ENCODE measurements around the gene SULT1C3.

The SULT1C3 gene

DNA sequence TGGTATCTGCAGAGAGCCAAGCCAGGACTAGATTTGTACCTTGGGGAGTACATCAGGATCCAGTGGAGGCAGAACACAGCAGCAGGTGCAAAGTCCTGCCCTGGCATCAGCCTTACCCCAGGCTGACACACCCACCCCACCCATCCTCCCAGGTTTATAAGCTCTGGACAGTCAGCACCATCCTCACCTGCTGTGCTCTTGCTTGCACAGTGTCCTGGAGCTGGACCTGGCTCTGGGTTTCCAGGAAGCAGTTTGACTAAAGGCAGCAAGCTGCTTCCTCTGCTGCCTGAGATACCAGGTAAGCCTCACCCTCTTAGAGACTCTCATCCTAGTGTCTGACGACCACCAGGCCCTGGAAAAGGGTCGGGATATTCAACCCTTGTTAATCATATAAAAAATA, at the start of gene SULT1C3:
Gene SULT1C3, plus strand, starts transcription at position 183 of the 400 bp plus-strand sequence. CDS start 7,227 bp downstream, outside the sequence.
- in situ Hi-C loops (cut with MboI; ENCODE audit: low sequenced_read_pairs) = no loop called here

DNA sequence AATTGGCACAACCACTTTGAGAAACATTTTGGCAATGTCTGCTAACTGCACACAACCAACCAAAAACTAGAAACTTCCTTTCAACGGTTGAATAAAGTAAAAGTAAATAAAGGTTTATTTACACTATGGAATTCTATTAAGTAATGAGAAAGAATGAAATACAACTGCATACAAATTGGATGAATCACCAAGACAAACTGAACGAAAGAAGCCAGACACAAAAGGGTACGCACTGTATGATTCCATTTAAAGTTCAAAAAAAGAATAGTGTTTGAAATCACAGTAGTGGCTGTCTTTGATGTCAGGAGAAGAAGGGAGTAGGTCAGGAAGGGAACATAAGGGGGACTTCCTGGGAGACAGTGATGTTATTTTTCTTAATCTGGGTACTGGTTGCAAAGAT, 46.5 kb upstream of the SULT1C3 start:
- in situ Hi-C loops (cut with MboI; ENCODE audit: low sequenced_read_pairs) = no loop called here

DNA sequence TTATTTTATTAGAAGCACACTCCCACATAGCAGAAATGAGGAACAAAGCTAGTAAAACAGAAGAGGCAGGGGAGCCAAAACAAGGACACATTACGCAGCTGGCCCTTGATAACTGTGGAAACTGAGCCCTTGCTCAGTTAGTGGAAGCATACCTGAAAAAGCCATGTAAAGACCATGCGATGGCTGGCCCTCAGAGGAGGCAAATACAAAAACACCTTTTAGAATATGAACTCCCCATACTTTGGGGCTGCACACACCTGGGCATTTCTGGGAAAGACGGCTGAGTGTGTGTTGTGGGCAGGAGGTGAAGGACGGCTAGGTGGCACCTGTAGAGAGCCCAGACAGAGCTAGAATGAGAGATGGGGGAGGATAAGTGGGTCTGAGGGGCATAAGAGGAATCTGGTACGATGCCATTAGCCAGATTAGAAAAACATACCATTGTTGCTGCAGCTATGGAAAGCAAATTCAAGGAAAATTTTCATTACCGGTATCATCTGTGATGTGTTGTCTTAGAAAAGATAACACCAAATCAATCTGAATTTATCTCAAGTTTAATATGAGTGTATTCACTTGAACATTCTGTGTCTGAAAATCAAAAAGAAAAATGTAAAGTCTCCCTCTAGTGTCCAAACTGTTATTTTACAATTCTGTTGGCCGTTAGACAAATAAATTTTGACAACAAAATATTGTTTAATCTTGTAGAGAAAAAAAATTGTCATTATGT, 45.2 kb upstream of the SULT1C3 start:
- in situ Hi-C loops (cut with MboI; ENCODE audit: low sequenced_read_pairs) = no loop called here

DNA sequence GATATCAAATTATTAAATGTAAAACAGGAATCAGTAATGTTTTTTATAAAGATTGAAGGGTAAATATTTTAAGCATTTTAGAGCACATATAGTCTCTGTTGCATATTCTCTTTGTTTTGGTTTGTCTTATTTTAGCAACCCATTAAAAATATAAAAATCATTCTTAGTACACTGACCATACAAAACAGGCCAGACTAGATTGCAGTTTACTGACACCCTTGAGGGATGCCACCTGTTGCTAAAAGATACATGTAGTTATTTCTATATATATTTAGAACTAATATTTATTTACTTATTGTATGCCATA, 44.7 kb upstream of the SULT1C3 start:
- in situ Hi-C loops (cut with MboI; ENCODE audit: low sequenced_read_pairs) = no loop called here

DNA sequence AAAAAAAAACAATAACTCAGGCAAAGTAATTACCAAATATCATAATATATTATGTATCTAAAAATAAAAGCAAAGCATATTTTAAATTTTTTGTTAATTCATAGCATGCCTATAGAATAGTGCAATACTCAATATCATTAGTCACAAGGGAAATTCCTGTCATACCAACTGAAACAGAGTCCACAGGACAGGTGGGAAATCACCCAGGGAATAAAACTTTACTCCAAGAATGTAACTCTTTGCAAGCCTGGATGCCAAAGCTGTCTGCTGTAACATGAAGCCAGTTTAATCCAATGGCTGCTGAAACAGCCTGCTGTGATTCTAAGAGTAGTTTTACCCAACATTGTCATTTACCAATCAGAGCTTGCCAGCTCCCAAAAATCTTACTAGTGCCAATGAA, 40.0 kb upstream of the SULT1C3 start:
- in situ Hi-C loops (cut with MboI; ENCODE audit: low sequenced_read_pairs) = no loop called here

DNA sequence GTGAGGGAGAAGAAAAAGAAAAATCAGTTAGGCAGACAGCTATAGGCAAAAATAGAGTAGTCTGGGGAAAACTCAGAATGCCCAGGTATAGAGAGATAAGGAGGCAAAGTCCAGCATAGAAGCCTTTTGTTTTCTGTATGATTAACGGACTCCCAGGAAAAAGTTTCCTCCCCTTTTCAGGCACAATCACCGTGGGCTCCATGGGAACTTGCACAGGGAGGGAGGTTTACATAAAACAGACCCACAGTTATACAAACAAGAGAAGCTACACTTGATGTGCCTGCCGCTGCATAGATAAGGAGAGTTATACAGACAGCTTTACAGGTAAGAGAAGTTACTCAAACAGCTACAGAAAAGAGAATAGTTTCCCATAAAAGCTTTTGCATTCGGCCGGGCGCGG, 39.2 kb upstream of the SULT1C3 start:
- in situ Hi-C loops (cut with MboI; ENCODE audit: low sequenced_read_pairs) = no loop called here

DNA sequence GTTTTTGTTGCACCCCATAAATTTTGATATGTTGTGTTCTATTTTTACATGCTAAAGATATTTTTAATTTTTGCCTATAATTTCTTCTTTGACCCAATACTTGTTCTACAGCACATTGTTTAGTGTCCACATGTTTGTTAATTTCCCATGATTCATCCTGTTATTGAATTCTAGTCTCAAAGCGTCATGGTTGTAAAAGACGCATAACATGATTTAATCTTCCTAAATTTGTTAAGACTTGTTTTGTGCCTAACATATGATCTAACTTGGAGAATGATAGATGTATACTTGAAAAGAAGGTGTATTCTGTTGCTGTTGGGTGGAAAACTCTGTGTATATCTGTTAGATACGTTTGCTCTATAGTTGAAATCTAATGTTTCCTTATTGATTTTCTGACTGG, 27.1 kb upstream of the SULT1C3 start:
- in situ Hi-C loops (cut with MboI; ENCODE audit: low sequenced_read_pairs) = no loop called here

DNA sequence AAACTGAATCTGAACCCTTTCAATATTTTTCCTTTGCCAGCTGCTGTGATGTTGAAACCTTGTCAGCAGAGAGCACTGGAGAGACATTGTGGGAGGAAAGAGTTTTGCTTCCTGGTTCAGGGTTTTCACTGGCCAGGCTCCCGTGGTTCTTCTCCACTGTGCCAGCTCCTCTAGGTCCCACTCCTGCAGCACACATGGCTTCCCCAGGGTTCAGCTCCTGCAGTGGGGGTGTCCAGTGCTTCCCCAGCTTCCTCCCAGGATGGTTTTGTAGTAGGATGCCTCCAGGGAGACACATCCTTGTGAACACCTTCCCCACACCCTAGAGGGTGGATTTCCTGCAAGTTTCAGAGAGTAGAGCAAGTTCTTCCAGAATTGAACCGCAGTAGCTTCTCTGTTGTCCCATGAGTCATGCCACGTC, 24.0 kb upstream of the SULT1C3 start:
- in situ Hi-C loops (cut with MboI; ENCODE audit: low sequenced_read_pairs) = no loop called here

DNA sequence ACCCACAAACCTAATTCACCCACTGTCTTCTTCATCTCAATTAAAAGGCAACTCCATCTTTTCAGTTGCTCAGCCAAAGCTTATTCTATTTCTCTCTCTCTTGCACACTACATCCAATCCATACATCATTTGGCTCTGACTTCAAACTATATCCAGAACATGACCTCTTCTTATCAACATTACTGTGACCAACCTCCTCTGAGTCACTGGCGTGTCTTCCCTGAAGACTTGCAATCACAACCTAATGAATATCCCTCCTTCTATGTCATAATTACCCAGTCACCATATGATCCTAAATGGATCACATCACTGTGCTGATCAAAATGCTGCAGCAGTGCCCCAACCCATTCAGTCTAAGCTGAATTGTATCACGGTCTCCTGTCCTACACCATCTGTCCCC, 22.6 kb upstream of the SULT1C3 start:
- in situ Hi-C loops (cut with MboI; ENCODE audit: low sequenced_read_pairs) = no loop called here

DNA sequence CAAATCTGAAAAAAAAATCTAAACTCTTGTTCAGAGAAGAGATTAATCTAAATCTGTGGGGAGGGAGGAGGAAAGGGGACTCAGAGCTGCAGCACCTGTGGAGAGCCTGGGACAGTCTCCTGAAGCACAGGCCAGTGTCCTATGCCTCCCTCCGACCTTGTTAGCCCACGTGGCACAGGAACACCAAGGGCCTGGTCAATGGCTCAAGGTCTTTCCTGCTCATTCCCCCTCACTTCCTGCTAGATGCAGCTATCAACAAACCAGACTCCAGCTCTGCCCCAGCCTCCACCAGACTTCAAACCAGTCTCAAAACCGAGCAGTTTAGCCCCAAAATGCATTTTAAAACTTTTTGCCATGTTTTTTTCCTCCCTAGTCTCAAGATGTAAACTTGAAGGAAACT, 20.1 kb upstream of the SULT1C3 start:
- in situ Hi-C loops (cut with MboI; ENCODE audit: low sequenced_read_pairs) = no loop called here

DNA sequence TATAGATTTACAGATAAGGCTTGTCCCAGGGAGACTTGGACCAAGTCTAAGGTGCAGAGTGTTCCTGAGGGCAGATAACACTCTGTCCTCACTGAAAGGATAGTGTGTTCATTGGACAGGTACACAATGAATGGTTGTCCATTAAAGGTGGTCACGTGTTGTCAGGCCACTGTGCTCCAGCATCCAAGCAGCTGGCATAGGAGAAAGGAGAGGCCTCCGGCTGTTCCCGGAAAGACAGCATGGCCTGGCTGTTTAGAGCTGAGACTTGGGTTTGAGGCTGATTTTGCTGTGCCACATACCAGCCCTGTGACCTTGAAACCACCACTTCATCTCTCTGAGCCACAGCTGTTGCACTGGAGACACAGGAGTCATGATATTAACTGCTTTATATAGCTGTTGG, 19.6 kb upstream of the SULT1C3 start:
- in situ Hi-C loops (cut with MboI; ENCODE audit: low sequenced_read_pairs) = no loop called here

DNA sequence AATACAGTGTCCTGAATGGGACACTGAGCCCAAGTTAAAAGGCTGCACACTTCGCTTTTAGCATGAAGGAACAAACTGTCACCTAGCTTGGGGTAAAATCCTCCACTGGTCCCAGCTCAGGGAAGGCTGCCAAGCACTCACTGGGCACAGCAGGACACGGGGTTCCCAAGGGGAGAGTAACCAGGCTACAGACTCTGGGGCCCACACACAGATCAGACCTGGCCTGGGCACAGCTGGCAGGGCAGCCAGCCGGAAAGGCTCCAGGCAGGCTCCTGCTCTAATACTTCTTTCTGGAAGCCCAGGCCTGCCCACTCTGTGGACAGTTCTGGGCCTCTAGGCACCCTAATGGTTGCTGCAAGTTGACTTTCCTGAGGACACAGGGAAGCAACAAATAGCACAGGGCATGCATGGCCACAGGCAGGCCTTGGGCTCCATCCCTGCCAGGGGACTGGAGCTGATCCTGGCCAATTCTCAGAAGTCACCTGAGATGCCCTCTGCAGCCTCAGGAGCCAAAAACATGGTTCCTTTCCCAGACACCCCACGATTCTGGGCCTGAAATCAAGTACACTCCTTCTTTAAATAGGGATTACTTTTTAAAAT, 18.7 kb upstream of the SULT1C3 start:
- in situ Hi-C loops (cut with MboI; ENCODE audit: low sequenced_read_pairs) = no loop called here

DNA sequence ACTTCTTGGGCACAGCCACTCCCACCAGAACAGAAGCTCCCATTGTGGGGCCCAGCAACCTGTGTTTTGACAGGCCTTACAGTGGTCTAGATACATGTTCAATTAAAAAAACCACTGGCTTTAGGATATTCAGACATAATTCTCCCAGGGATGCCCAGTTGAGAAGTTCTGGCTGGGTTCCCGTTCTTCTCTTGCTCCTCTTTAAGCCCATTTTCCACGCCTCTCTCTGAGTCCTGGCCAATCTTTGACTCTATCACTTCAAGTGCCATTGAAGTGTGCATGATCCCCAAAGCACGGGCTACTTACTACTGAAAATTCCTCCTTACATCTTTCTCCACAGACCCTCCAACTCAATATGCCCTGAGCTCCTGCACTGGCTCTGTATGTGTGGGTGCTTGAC, 17.5 kb upstream of the SULT1C3 start:
- in situ Hi-C loops (cut with MboI; ENCODE audit: low sequenced_read_pairs) = no loop called here

DNA sequence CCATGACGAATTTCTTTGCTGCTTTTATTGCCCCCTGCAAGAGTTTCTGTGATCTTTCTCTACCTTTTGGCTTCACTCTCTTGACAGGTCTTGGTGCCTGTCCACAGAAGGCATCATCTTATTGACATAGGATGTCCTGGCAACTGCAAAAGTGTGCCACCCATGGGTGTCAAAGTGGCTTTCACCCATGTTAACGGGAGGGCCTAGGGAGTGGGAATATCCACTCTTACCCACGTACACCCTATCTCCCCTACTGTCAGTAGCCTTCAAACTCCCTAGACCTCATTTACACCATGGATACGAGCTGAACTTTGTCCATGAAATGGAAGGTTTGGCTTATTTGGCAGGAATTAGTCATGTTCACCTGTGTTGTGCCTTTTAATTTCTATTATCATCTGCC, 16.2 kb upstream of the SULT1C3 start:
- in situ Hi-C loops (cut with MboI; ENCODE audit: low sequenced_read_pairs) = no loop called here

DNA sequence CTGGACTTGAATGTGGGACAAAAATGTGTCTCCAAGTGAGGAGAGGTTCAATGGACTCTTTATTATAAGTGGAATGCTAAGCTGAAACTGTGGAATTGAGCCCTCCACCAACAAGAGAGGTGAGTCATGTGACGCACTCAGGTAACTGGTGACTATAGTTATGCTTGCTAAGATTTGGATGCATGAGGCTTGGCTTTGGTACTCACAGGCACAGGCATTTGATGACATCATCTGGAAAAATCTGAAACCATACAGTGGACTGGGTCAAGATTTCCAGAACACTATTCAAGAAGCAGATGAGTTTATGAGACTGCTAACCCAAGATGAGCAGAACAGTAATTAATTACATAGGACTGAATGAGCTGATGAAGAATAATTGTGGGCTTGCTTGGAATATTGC, 15.7 kb upstream of the SULT1C3 start:
- in situ Hi-C loops (cut with MboI; ENCODE audit: low sequenced_read_pairs) = no loop called here

DNA sequence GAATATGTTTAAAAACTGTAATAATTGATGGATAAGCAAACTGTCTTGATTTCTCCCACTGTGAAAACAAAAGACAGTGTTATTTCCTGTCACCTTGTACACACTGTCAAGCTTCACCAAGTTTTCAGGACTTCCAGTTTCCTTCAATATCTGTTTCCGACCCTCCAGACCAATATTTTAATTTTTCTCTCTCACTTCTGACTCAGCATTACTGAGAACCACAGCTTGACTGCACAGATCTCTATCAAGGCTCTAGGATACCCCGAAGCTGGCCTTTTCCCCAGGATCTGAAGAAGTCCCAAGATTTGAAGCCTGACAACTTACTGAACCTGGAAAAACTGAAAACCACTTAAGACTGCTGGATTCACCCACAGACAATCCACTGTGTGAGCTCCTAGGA, 13.2 kb upstream of the SULT1C3 start:
- in situ Hi-C loops (cut with MboI; ENCODE audit: low sequenced_read_pairs) = no loop called here

DNA sequence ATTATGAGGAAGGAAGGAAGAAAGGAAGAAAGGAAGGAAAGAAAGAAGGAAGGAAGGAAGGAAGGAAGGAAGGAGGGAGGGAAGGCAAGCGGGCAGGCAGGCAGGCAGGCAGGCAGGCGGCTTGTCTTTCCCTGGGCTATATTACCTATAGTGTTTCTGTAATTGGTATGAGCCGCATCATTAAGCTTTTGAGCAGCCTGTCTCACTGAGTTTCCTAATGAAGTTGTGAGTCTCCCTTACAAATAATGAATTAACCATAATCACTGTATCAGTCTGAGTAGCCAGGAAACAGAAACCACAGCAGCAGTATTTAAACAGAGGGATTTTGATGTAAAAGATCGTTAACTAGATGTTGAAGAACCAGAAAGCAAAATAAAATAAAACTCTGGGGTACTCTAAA, 11.8 kb upstream of the SULT1C3 start:
- in situ Hi-C loops (cut with MboI; ENCODE audit: low sequenced_read_pairs) = no loop called here

DNA sequence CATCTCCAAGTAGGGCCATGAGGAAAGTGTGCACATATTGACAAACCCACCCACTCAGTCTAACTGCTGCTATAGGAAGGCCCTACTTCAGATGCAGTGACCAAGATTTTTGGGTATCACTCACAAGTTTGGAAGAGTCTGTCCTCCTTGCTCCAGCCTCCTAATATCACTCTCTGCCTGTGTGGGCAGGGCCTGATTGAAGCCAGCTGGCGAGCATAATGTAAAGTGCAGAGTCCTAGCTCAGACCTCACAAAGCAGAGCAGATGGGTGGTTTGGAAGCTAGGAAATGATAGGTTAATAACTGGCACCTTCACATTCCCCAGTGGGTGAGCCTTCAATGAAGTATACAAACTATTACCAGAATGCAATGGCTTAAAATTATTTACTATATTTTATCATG, 11.2 kb upstream of the SULT1C3 start:
- in situ Hi-C loops (cut with MboI; ENCODE audit: low sequenced_read_pairs) = no loop called here

DNA sequence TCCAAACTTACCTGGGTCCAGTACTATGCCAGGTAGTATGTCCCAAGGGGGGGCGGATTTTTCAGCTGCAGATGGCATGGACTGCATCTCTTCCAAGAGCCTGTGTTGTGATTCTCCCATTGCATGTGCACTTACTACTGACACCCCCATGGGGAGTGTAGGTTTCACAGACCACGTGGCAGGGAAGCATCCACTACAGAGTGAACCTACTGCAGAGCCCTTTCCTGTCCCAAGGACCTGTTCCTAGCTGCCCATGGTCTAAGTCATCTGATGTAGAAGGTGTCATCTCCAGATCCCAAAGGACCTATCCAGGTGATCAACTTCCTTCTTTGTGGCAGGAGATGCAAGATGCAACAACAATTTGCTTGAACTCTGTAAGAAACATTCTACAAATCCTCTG, 9.9 kb upstream of the SULT1C3 start:
- in situ Hi-C loops (cut with MboI; ENCODE audit: low sequenced_read_pairs) = no loop called here

DNA sequence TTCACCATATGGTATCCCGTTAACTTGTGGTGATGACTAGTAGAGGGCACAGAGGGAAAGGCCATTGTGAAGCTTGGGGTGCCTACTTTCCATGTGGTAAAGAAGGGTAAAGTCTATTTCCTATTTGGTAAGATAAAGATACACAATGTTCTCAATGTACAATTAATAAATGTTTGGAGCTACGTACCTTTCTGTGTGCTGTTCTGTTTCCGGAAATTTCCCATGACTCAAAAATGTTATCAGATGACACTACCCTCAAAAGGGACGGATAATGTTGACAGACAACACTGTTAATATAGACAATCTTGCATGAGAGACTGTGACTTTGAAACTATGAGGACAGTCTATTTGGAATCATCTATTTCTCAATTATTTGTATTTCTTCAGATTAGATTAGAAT, 4.2 kb upstream of the SULT1C3 start:
- in situ Hi-C loops (cut with MboI; ENCODE audit: low sequenced_read_pairs) = no loop called here

DNA sequence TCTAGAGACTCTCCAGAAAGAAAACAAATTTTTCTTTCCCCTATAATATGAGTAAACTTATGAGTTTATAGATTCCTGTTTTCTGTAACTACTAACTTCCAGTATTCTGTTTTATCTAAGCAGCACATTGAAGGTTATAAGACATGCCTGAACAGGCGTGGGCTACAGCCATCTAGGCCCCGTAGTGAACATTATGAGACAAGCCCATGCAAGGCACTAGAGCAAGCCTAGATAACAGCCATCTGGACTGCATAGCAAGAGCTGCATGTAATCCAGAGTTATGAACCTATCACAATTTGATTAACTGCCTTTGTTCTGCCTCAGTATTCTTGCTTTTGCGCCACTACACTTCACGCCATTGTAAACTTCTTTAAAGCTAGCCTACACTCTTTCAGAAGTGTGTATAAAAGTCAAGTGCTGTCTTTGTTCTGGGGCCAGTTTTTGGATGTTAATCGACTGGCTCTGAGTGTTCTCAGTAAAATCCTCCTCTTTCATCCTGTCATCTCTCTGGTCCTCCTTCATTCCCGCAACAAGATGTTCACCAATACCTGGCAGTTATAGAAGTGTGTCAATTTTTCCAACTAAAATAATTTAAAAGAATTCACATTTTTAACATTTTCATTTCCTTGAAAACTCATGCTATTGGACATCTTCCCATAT, 3.0 kb upstream of the SULT1C3 start:
- in situ Hi-C loops (cut with MboI; ENCODE audit: low sequenced_read_pairs) = no loop called here

DNA sequence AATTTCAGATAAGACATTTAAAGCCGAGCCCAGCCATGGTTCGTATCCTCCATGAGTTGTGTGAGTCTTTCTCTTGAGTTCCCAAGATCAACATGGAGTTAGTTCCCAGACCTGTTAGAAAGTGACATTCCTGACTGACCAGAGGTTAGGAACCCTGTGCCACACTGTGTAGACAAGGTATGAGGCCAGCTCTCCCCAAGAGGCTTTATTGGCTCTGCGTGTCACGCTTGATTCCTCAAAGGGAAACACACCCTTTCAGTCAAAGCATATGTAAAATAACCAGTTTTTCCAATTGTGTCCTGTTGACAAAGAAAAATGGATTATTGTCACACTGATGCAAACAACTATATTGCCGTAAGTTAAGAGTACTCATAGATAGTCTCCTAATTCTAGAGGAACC, 1.2 kb downstream of the SULT1C3 start:
- in situ Hi-C loops (cut with MboI; ENCODE audit: low sequenced_read_pairs) = no loop called here

DNA sequence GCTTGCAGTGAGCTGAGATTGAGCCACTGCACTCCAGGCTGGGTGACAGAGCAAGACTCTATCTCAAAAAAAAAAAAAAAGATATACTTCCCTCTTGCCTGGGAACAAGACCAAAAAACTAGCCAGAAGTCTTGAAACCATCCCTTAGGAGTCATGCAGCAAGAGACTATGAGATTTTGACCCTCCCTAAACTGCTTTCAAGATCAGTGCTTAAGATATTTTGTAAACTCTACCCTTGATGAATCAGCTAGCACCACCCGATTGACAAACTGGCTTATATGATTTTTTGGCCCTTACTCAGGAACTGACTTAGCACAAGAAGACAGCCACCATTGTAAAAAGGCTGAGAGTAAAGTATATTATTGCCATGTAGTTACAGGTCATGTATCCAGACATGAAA, 3.8 kb downstream of the SULT1C3 start:
- in situ Hi-C loops (cut with MboI; ENCODE audit: low sequenced_read_pairs) = no loop called here

Measured in hTERT RPE-1 (cell line).